Natural killer cell (primary cell): ENCODE results near the gene CLDN5. TPM values are rescaled to one million over a fixed set of nuclear protein-coding genes. Genes with fewer than 3 reads are reported as not detected.

Experiments used
- ATAC-seq, 3 donors: fragments of 150-1000 bp in 2 of 3; fragments of 200-7000 bp in 1 of 3; cut with Tn5 transposase; 1 replicate in 1 of 3; 2 replicates in 2 of 3; pipeline ENCODE4 v1.10.0; 2021; ENCODE audit warnings: mild to moderate bottlenecking in 2 of 3, moderate library complexity in 2 of 3
- DNase-seq, 2 donors: peaks; one replicate each; pipeline versions ENCODE4 v3.0.0 to v3.0.0-alpha.2; 2013 to 2021; ENCODE audit warnings: mixed read lengths in 1 of 2
- H3K27ac ChIP-seq: one replicate; pipeline ENCODE4 v1.5.1; 2013; ENCODE audit warnings: mild to moderate bottlenecking, low read length
- H3K27me3 ChIP-seq: one replicate; pipeline ENCODE4 v1.6.1; 2013; ENCODE audit warnings: low read length; ENCODE audit not compliant: control insufficient read depth, insufficient read depth
- H3K36me3 ChIP-seq: one replicate; pipeline ENCODE4 v1.6.1; 2013; ENCODE audit warnings: low read length; ENCODE audit not compliant: control insufficient read depth, insufficient read depth
- H3K4me1 ChIP-seq: one replicate; pipeline ENCODE4 v1.6.1; 2013; ENCODE audit warnings: low read length; ENCODE audit not compliant: control insufficient read depth, insufficient read depth
- H3K4me3 ChIP-seq: one replicate; pipeline ENCODE4 v1.5.1; 2013; ENCODE audit warnings: low read length
- H3K9me3 ChIP-seq: one replicate; pipeline ENCODE4 v1.6.1; 2013; ENCODE audit warnings: low read length; ENCODE audit not compliant: control insufficient read depth, insufficient read depth
- H3K27ac Mint-ChIP-seq, 2 donors: one replicate each; pipeline ENCODE4 v1.8.0; 2022; ENCODE audit warnings: mild to moderate bottlenecking in 2 of 2, mixed read lengths in 2 of 2, moderate library complexity in 1 of 2
- H3K27me3 Mint-ChIP-seq, 2 donors: one replicate each; pipeline ENCODE4 v1.8.0; 2022; ENCODE audit warnings: low read depth in 2 of 2, mixed read lengths in 2 of 2
- H3K36me3 Mint-ChIP-seq: one replicate; pipeline ENCODE4 v1.8.0; 2022; ENCODE audit warnings: mixed read lengths
- H3K4me1 Mint-ChIP-seq, 2 donors: one replicate each; pipeline ENCODE4 v1.8.0; 2022; ENCODE audit warnings: mixed read lengths in 2 of 2
- H3K4me3 Mint-ChIP-seq: one replicate; pipeline ENCODE4 v1.8.0; 2022; ENCODE audit warnings: mild to moderate bottlenecking, moderate library complexity, mixed read lengths
- H3K9me3 Mint-ChIP-seq, 2 donors: one replicate each; pipeline ENCODE4 v1.8.0; 2022; ENCODE audit warnings: mixed read lengths in 2 of 2
- WGBS: methylation state at CpG from one replicate; pipeline ENCODE4 v1.1.7; 2013; ENCODE audit warnings: missing lambda C conversion rate; ENCODE audit not compliant: insufficient coverage; 5-methylcytosine and 5-hydroxymethylcytosine counted together
- intact Hi-C: fragments of 100-400 bp; cut with micrococcal nuclease; formaldehyde crosslinking; loops from one replicate; pipeline ENCODE4 v1.14.2; 2022
- total RNA-seq, 4 donors: library from RNA; stranded (reverse); fragments of 120-200 nt in 1 of 4; gene quantifications; one replicate each; pipeline versions ENCODE4 v1.2.3 to v1.2.4, GENCODE V29; 2013 to 2022
- TF ChIP-seq, protein P1 (sequence below): fragments of 200-600 bp; IDR thresholded peaks from one replicate; pipeline ENCODE4 v1.8.0; 2022; ENCODE audit warnings: antibody characterized with exemption

The CLDN5 gene
- total RNA-seq, 3 donors from 2014 or later (not counting 1 experiment from before 2014, with no cell fraction given) = 1.3 to 1.7 TPM; not detected in 1

DNA sequence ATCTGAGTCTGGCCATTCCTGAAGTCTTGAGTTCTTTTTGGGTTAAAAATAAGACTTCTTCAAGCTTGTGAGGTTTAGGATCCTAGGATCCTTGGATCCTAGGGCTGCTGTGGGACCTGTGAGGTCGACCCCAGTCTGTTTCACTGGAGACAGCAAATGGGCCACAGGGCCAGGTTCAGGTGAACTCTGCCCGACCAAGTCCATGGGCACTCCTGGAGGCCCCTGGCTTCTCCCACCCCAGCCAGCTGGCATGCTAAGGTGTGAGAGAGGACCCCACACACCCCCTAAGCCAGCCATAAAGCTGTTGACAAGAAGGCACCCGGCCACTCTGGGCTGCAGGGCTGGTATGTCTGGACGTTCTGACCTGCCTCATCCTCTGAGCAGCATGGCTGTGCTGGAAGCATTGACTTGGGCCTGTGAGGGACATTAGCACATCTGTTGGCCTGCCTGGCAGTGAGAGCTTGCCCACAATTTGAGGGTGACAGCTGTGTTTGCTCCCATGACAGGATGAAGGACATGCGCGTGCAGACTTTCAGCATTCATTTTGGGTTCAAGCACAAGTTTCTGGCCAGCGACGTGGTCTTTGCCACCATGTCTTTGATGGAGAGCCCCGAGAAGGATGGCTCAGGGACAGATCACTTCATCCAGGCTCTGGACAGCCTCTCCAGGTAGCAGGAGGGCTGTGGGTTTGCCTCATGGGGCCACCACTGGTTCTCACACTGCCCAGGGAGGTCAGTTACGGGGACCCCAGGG lies 16.0 kb downstream of the CLDN5 start:
- WGBS = 96% methylated on average over 10 of the region's 10 CpGs
- intact Hi-C loops = no loop called here
- H3K4me1 Mint-ChIP-seq = peaks cover 11 to 12% of the 10 kb centered on the region in 2 donors
- H3K4me3 Mint-ChIP-seq = no peak overlapping the region
- no peaks in the 10 kb centered on the region for H3K27me3 Mint-ChIP-seq
- no peak for DNase-seq
- H3K27ac ChIP-seq = no peak overlapping the region
- H3K9me3 ChIP-seq = no peaks in the 10 kb centered on the region
- H3K4me3 ChIP-seq = no peak overlapping the region
- peaks cover 19% of the 10 kb centered on the region for H3K4me1 ChIP-seq
- ATAC-seq = no peak
- no peaks in the 10 kb centered on the region for H3K36me3 ChIP-seq
- TF ChIP-seq, protein P1, sequence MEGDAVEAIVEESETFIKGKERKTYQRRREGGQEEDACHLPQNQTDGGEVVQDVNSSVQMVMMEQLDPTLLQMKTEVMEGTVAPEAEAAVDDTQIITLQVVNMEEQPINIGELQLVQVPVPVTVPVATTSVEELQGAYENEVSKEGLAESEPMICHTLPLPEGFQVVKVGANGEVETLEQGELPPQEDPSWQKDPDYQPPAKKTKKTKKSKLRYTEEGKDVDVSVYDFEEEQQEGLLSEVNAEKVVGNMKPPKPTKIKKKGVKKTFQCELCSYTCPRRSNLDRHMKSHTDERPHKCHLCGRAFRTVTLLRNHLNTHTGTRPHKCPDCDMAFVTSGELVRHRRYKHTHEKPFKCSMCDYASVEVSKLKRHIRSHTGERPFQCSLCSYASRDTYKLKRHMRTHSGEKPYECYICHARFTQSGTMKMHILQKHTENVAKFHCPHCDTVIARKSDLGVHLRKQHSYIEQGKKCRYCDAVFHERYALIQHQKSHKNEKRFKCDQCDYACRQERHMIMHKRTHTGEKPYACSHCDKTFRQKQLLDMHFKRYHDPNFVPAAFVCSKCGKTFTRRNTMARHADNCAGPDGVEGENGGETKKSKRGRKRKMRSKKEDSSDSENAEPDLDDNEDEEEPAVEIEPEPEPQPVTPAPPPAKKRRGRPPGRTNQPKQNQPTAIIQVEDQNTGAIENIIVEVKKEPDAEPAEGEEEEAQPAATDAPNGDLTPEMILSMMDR = no peak
- no peaks in the 10 kb centered on the region for H3K27me3 ChIP-seq
- no peak overlapping the region for H3K27ac Mint-ChIP-seq
- H3K36me3 Mint-ChIP-seq = no peaks in the 10 kb centered on the region
- H3K9me3 Mint-ChIP-seq = no peaks in the 10 kb centered on the region

DNA sequence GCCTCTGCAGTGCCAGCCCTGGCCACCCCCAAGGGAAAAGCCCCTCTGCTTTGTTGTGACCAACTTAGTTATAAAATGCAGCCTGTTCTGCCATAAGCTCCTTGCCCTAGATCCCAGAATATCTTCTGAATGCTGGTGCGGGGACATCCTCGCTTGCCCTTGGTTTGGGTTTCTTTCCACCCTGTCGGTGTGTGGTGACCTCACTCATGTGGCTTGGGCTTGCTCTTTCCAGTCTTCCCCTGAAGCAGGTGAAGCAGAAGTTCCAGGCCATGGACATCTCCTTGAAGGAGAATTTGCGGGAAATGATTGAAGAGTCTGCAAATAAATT lies 16.7 kb downstream of the CLDN5 start:
- Histone ChIP-seq H3K27me3 (no peaks in the 10 kb centered on the region), H3K27ac (no peak overlapping the region), H3K4me1 (peaks cover 19% of the 10 kb centered on the region), H3K36me3 (no peaks in the 10 kb centered on the region), H3K4me3 (no peak overlapping the region), H3K9me3 (no peaks in the 10 kb centered on the region)
- WGBS = 97% methylated on average over 4 of the region's 4 CpGs
- DNase-seq (no peak), ATAC-seq (no peak)
- no peak overlapping the region for H3K27ac Mint-ChIP-seq
- intact Hi-C loops = no loop called here
- H3K4me1 Mint-ChIP-seq = peaks cover 11 to 12% of the 10 kb centered on the region in 2 donors
- H3K4me3 Mint-ChIP-seq = no peak overlapping the region
- H3K36me3 Mint-ChIP-seq = no peaks in the 10 kb centered on the region
- H3K9me3 Mint-ChIP-seq = no peaks in the 10 kb centered on the region
- TF ChIP-seq, protein P1 = no peak
- H3K27me3 Mint-ChIP-seq = no peaks in the 10 kb centered on the region

GRCh38 chr22:19506212-19506611 lies 18.0 kb downstream of the CLDN5 start:
- Mint-ChIP-seq H3K27me3 (no peaks in the 10 kb centered on the region), H3K4me3 (no peak overlapping the region), H3K27ac (peak overlapping the region in 1 of 2 donors; percentile 38), H3K9me3 (no peaks in the 10 kb centered on the region), H3K36me3 (no peaks in the 10 kb centered on the region), H3K4me1 (peaks cover 11 to 12% of the 10 kb centered on the region in 2 donors)
- intact Hi-C loops = no loop called here
- no peaks in the 10 kb centered on the region for H3K27me3 ChIP-seq
- H3K4me1 ChIP-seq = peaks cover 19% of the 10 kb centered on the region
- no peak overlapping the region for H3K27ac ChIP-seq
- no peak overlapping the region for H3K4me3 ChIP-seq
- ATAC-seq = peak in 1 of 3 donors; percentile 12
- WGBS = 90% methylated on average over 10 of the region's 10 CpGs
- H3K36me3 ChIP-seq = no peaks in the 10 kb centered on the region
- no peaks in the 10 kb centered on the region for H3K9me3 ChIP-seq
- DNase-seq = no peak
- TF ChIP-seq, protein P1 = no peak

GRCh38 chr22:19505735-19506126 lies 18.5 kb downstream of the CLDN5 start:
- peaks cover 11 to 12% of the 10 kb centered on the region in 2 donors for H3K4me1 Mint-ChIP-seq
- Histone ChIP-seq H3K4me3 (no peak overlapping the region), H3K36me3 (no peaks in the 10 kb centered on the region), H3K9me3 (no peaks in the 10 kb centered on the region), H3K27me3 (no peaks in the 10 kb centered on the region), H3K27ac (no peak overlapping the region), H3K4me1 (peaks cover 19% of the 10 kb centered on the region)
- H3K36me3 Mint-ChIP-seq = no peaks in the 10 kb centered on the region
- TF ChIP-seq, protein P1 = no peak
- no peak overlapping the region for H3K4me3 Mint-ChIP-seq
- 60% methylated on average over 5 of the region's 5 CpGs for WGBS
- no peak for DNase-seq
- no peaks in the 10 kb centered on the region for H3K9me3 Mint-ChIP-seq
- H3K27ac Mint-ChIP-seq = peak overlapping the region; percentile 38
- peak in 1 of 3 donors; percentile 18 for ATAC-seq
- intact Hi-C loops = no loop called here
- no peaks in the 10 kb centered on the region for H3K27me3 Mint-ChIP-seq
